Cardiac muscle cell (in vitro differentiated cells and primary cell): ENCODE results near the gene ALG1. TPM values are rescaled to one million over a fixed set of nuclear protein-coding genes. Genes with fewer than 3 reads are reported as not detected.
"Not testable (repeated sequence)": the region's sequence is repeated elsewhere in the genome, so short reads cannot be mapped to it uniquely, and the experiment has no call there.

Source experiments
- DNase-seq, 2 donors: peaks; one replicate each; pipeline versions ENCODE4 v3.0.0 to v3.0.0-alpha.2; 2010 to 2017; ENCODE audit warnings: low read depth in 1 of 2, low spot score in 1 of 2
- H3K27ac ChIP-seq: fragments of 200-600 bp; sonication (generic); 2 replicates; pipeline ENCODE4 v1.5.1; 2016
- H3K27me3 ChIP-seq: fragments of 200-600 bp; sonication (generic); 2 replicates; pipeline ENCODE4 v1.6.0; 2016; ENCODE audit warnings: control low read depth
- H3K36me3 ChIP-seq: fragments of 200-600 bp; sonication (generic); 2 replicates; pipeline ENCODE4 v1.5.1; 2016; ENCODE audit warnings: control low read depth
- H3K4me1 ChIP-seq: fragments of 200-600 bp; sonication (generic); 2 replicates; pipeline ENCODE4 v1.8.1; 2017; ENCODE audit warnings: low read depth, mild to moderate bottlenecking, mixed run types
- H3K4me3 ChIP-seq: fragments of 200-600 bp; sonication (generic); 2 replicates; pipeline ENCODE4 v1.5.1; 2016; ENCODE audit warnings: mild to moderate bottlenecking
- H3K9me3 ChIP-seq: fragments of 200-600 bp; sonication (generic); 2 replicates; pipeline ENCODE4 v1.5.1; 2017; ENCODE audit warnings: low read depth, mild to moderate bottlenecking, control low read depth
- polyA plus RNA-seq: library from polyadenylated mRNA; unstranded; fragments of >200 nt; fragmentation: Nextera tagmentation; extraction: Ambion mirVana; gene quantifications from 2 replicates; pipeline ENCODE4 v1.2.1, GENCODE V29; 2016
- total RNA-seq: library from RNA; depleted of rRNA; stranded (reverse); fragments of >200 nt; gene quantifications from 2 replicates; pipeline ENCODE4 v1.2.3, GENCODE V29; 2016
- TF ChIP-seq, protein P1 (sequence below): IDR thresholded peaks from 2 replicates; pipeline ENCODE4 v1.5.1; 2012; ENCODE audit warnings: low read depth, mild to moderate bottlenecking, low read length

Gene ALG1
- total and polyA plus RNA-seq, 2 experiments from 2014 or later, result 20.2 to 26.5 TPM

GRCh38 chr16:5084099-5084731 lies 12.6 kb downstream of the ALG1 start:
- not testable (repeated sequence) for H3K4me3 ChIP-seq, H3K9me3 ChIP-seq, H3K36me3 ChIP-seq, DNase-seq, H3K4me1 ChIP-seq, H3K27me3 ChIP-seq, H3K27ac ChIP-seq

DNA sequence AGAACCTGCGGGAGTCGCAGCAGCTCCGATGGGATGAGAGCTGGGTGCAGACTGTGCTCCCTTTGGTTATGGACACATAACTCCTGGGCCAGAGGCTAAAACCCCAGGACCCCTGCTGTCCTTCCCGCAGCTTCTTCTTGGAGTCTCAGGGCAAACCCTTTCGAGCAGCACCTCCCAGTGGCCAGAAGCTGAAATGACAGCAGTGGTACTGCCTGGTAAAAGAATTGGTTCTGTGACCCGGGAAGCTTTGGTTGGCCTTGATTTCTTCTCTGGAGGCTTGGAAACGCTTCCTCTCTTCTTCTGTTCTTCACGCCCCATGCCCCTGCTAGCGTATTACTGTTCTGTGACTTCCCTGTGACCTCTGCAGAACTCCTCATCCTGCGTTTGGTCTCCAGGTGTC lies 13.2 kb downstream of the ALG1 start:
- H3K4me1 ChIP-seq, H3K36me3 ChIP-seq, H3K27me3 ChIP-seq, H3K9me3 ChIP-seq, H3K4me3 ChIP-seq, H3K27ac ChIP-seq: not testable (repeated sequence)
- TF ChIP-seq, protein P1, sequence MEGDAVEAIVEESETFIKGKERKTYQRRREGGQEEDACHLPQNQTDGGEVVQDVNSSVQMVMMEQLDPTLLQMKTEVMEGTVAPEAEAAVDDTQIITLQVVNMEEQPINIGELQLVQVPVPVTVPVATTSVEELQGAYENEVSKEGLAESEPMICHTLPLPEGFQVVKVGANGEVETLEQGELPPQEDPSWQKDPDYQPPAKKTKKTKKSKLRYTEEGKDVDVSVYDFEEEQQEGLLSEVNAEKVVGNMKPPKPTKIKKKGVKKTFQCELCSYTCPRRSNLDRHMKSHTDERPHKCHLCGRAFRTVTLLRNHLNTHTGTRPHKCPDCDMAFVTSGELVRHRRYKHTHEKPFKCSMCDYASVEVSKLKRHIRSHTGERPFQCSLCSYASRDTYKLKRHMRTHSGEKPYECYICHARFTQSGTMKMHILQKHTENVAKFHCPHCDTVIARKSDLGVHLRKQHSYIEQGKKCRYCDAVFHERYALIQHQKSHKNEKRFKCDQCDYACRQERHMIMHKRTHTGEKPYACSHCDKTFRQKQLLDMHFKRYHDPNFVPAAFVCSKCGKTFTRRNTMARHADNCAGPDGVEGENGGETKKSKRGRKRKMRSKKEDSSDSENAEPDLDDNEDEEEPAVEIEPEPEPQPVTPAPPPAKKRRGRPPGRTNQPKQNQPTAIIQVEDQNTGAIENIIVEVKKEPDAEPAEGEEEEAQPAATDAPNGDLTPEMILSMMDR, result peak; percentile 64
- DNase-seq, result peak; percentile 47 to 61

DNA sequence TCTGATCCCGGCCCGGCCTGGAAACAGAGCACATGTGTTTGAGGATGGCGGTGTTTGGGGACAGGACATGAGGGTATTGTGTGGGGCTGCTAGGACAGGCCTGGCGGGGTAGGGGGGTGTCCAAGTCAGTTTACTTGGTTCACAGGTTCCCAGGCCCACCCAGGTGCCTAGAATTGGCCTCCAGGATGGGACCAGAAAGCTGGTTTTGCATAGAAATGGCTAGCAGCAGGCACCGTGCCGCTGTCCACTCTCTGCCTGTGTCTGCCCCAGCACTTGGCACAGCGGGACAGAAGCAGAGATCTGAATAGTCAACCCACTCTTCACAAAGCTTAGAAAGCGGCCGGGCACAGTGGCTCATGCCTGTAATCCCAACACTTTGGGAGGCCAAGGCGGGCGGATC lies 14.1 kb downstream of the ALG1 start:
- H3K9me3 ChIP-seq, H3K4me1 ChIP-seq, H3K27me3 ChIP-seq, H3K4me3 ChIP-seq, DNase-seq, H3K36me3 ChIP-seq, H3K27ac ChIP-seq: not testable (repeated sequence)

GRCh38 chr16:5088086-5088790 lies 16.6 kb downstream of the ALG1 start:
- H3K4me1 ChIP-seq, H3K9me3 ChIP-seq, H3K4me3 ChIP-seq, H3K36me3 ChIP-seq, H3K27me3 ChIP-seq, H3K27ac ChIP-seq, DNase-seq: not testable (repeated sequence)

- H3K36me3 ChIP-seq, H3K4me1 ChIP-seq: not testable (repeated sequence)
These were observed 17.3 kb downstream of the ALG1 start for GRCh38 chr16:5088936-5089335.

GRCh38 chr16:5089911-5090555 lies 18.4 kb downstream of the ALG1 start:
- H3K27ac ChIP-seq, DNase-seq, H3K36me3 ChIP-seq, H3K27me3 ChIP-seq, H3K9me3 ChIP-seq, H3K4me3 ChIP-seq, H3K4me1 ChIP-seq: not testable (repeated sequence)

More at GRCh38 chr16:5088936-5089335, 17.3 kb downstream of the ALG1 start:
- not testable (repeated sequence) for H3K27me3 ChIP-seq, H3K27ac ChIP-seq, H3K9me3 ChIP-seq, DNase-seq, H3K4me3 ChIP-seq

DNA sequence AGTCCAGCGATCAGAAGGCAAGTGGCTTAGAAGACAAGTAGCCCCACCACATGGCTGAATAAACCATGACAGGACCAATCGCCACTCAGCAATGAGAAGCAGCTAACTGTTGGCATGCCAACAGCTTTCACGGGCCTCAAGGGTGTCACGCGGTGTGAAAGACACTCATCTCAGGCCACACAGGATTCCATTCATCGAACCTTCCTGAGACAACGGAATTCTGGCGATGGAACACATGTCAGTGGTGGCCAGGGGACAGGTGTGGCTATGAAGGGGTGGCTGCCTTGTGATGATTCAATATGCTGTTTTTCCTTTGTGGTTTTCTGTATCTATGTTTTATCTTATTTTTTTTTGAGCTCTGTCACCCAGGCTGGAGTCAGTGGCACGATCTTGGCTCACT lies 18.9 kb downstream of the ALG1 start:
- H3K9me3 ChIP-seq, H3K4me1 ChIP-seq, H3K36me3 ChIP-seq, DNase-seq, H3K27ac ChIP-seq, H3K27me3 ChIP-seq, H3K4me3 ChIP-seq: not testable (repeated sequence)

DNA sequence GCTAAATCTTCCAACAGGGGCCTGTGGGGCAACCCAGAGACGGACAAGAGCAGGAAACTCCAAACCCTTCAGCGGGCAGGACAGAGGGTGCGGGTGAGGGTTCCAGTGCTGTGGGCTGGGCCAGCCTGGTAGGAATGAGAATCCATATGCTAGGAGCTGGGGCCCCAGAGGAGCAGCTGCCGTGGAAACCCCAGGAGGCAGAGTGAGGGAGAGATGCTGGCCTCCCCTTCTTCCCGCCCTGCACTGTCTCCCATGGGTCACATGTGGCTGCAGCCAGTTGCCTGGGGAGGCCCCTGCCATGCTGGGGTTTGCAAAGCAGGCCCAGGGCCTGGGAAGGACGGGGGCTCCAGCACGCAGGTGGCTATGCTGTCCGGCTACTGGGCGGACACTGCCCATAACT lies 21.4 kb downstream of the ALG1 start:
- not testable (repeated sequence) for H3K4me1 ChIP-seq, H3K27ac ChIP-seq, H3K36me3 ChIP-seq, H3K9me3 ChIP-seq, H3K27me3 ChIP-seq, DNase-seq, H3K4me3 ChIP-seq

DNA sequence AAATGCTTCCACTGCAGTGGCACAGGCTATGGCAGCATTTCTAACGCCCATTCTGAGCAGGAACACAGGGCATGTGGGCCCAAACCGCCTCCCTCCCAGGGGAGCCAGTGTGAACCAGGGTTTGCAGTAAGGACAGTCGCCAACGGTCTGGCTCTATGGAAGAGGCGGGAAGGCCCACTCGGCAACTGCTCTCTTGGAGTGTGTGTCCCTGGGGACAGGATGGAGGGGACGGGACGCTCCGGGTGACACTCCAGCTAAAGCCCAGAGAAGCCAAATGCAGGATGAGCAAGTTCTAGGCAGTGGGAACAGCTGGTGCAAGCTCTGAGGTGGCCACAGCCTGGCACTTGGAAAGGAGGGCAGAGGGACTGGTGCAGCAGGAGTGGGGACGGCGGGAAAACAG lies 22.1 kb downstream of the ALG1 start:
- not testable (repeated sequence) for H3K4me3 ChIP-seq, H3K4me1 ChIP-seq, H3K36me3 ChIP-seq, H3K27ac ChIP-seq, H3K9me3 ChIP-seq, H3K27me3 ChIP-seq, DNase-seq

DNA sequence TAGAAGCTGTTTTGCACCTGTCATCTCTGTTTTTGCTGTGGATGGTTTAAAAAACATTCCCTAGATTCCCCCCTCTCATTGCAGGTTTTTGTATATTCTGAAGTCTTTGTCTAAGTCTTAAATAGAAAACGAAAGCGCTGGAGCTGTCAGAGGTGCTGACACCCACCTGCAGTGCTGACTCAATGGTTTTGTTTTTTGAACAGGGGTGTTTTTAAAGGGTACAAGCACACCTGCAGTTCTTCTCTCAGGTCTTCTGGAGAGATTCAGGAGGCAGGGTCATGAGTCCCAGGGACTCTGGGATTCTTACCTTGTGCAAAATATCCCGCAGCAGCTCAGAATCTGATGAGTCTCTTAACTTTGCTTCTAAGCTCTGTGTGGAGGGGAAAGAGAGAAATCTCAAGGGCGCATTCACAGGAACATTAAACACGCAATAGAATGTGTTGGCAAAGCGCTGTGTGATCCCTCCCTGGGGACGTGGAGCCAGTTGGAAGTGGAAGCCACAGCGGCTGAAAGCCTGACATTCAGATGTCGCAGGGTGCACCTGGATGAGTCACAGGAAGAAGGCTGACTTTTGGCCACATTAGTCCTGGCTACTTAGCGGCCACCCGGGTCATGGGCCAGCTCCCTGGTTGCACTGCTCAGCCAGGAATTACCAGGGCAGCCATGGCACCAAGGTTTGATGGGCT lies 23.6 kb downstream of the ALG1 start:
- not testable (repeated sequence) for H3K36me3 ChIP-seq, H3K4me3 ChIP-seq, H3K4me1 ChIP-seq, H3K27me3 ChIP-seq, H3K27ac ChIP-seq, DNase-seq, H3K9me3 ChIP-seq

- not testable (repeated sequence) for H3K9me3 ChIP-seq, H3K27ac ChIP-seq, H3K27me3 ChIP-seq, H3K36me3 ChIP-seq, H3K4me1 ChIP-seq, DNase-seq
- H3K4me3 ChIP-seq, result peak overlapping the region; percentile 75
These were observed 24.9 kb downstream of the ALG1 start for GRCh38 chr16:5096437-5097060.

DNA sequence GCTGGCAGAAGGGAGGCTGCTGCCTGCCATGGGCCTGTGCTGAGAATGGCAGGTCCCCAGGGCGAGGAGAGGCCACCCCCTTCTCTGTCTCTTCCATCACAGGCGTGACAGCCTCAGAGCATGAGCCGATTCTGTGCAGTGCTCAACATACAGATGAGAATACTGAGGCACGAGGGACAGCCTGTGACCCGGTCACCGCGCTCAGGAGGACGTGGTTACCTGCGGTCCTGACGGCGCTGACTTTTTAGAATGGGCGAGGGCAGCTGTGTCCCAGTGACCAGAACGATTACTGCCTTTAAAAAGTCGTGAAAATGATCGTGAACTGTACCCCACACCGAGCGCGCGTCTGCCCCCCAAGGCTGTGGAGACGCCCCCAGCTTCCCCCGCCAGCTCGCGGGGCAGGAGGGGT lies 25.4 kb downstream of the ALG1 start:
- H3K9me3 ChIP-seq, H3K36me3 ChIP-seq, H3K27me3 ChIP-seq, H3K4me1 ChIP-seq: not testable (repeated sequence)
- peak; percentile 10 to 30 for DNase-seq
- Histone ChIP-seq H3K4me3 (peak overlapping the region; percentile 75), H3K27ac (peak overlapping the region; percentile 63)
